ENCODE results near the gene ADCY1.

Gene ADCY1

GRCh38 chr7:45586542-45587520 is 12.7 kb downstream of the ADCY1 start:
- peaks cover 14% of the 10 kb centered on the region for H3K4me1 ChIP-seq (ENCODE audit: control insufficient read depth, insufficient read depth, low read length)
- H3K9me3 ChIP-seq (ENCODE audit: control insufficient read depth, insufficient read depth, low read length): no peaks in the 10 kb centered on the region
- H3K4me3 ChIP-seq (ENCODE audit: low read depth, low read length): no peak overlapping the region
- no peak overlapping the region for H3K9ac ChIP-seq (ENCODE audit: low read depth, low read length)
- no peaks in the 10 kb centered on the region for H3K27me3 ChIP-seq (ENCODE audit: control insufficient read depth, insufficient read depth, low read length)
- no peak overlapping the region for H3K27ac ChIP-seq (ENCODE audit: low read depth, low read length)
- H3K36me3 ChIP-seq (ENCODE audit: control insufficient read depth, insufficient read depth, low read length): no peaks in the 10 kb centered on the region

- Histone ChIP-seq H3K27ac (ENCODE audit: low read depth, low read length) (no peak overlapping the region), H3K9me3 (ENCODE audit: control insufficient read depth, insufficient read depth, low read length) (no peaks in the 10 kb centered on the region), H3K9ac (ENCODE audit: low read depth, low read length) (no peak overlapping the region), H3K4me3 (ENCODE audit: low read depth, low read length) (no peak overlapping the region), H3K36me3 (ENCODE audit: control insufficient read depth, insufficient read depth, low read length) (peaks cover 1% of the 10 kb centered on the region; the same call in 1 of the 2 replicates), H3K27me3 (ENCODE audit: control insufficient read depth, insufficient read depth, low read length) (no peaks in the 10 kb centered on the region), H3K4me1 (ENCODE audit: control insufficient read depth, insufficient read depth, low read length) (no peaks in the 10 kb centered on the region)
Measured at GRCh38 chr7:45588466-45588865, 14.3 kb downstream of the ADCY1 start.

- no peaks in the 10 kb centered on the region for H3K9me3 ChIP-seq (ENCODE audit: control insufficient read depth, insufficient read depth, low read length)
- peaks cover 7% of the 10 kb centered on the region; the same call in 1 of the 2 replicates for H3K36me3 ChIP-seq (ENCODE audit: control insufficient read depth, insufficient read depth, low read length)
- no peak overlapping the region for H3K27ac ChIP-seq (ENCODE audit: low read depth, low read length)
- H3K4me3 ChIP-seq (ENCODE audit: low read depth, low read length): no peak overlapping the region
- H3K27me3 ChIP-seq (ENCODE audit: control insufficient read depth, insufficient read depth, low read length): no peaks in the 10 kb centered on the region
- H3K4me1 ChIP-seq (ENCODE audit: control insufficient read depth, insufficient read depth, low read length): no peaks in the 10 kb centered on the region
- no peak overlapping the region for H3K9ac ChIP-seq (ENCODE audit: low read depth, low read length)
Measured at GRCh38 chr7:45589061-45589460, 14.9 kb downstream of the ADCY1 start.

GRCh38 chr7:45589915-45590678 is 15.9 kb downstream of the ADCY1 start:
- Histone ChIP-seq H3K27me3 (ENCODE audit: control insufficient read depth, insufficient read depth, low read length) (no peaks in the 10 kb centered on the region), H3K4me1 (ENCODE audit: control insufficient read depth, insufficient read depth, low read length) (no peaks in the 10 kb centered on the region), H3K4me3 (ENCODE audit: low read depth, low read length) (no peak overlapping the region), H3K36me3 (ENCODE audit: control insufficient read depth, insufficient read depth, low read length) (peaks cover 7% of the 10 kb centered on the region; the same call in 1 of the 2 replicates), H3K9ac (ENCODE audit: low read depth, low read length) (no peak overlapping the region), H3K27ac (ENCODE audit: low read depth, low read length) (no peak overlapping the region), H3K9me3 (ENCODE audit: control insufficient read depth, insufficient read depth, low read length) (no peaks in the 10 kb centered on the region)

GRCh38 chr7:45590679-45591057 is 16.5 kb downstream of the ADCY1 start:
- no peak overlapping the region for H3K4me3 ChIP-seq (ENCODE audit: low read depth, low read length)
- no peaks in the 10 kb centered on the region for H3K9me3 ChIP-seq (ENCODE audit: control insufficient read depth, insufficient read depth, low read length)
- H3K27ac ChIP-seq (ENCODE audit: low read depth, low read length): no peak overlapping the region

GRCh38 chr7:45591101-45591906 is 17.1 kb downstream of the ADCY1 start:
- peaks cover 7% of the 10 kb centered on the region; the same call in 1 of the 2 replicates for H3K36me3 ChIP-seq (ENCODE audit: control insufficient read depth, insufficient read depth, low read length)
- no peaks in the 10 kb centered on the region for H3K4me1 ChIP-seq (ENCODE audit: control insufficient read depth, insufficient read depth, low read length)
- H3K27ac ChIP-seq (ENCODE audit: low read depth, low read length): no peak overlapping the region
- no peak overlapping the region for H3K9ac ChIP-seq (ENCODE audit: low read depth, low read length)
- no peaks in the 10 kb centered on the region for H3K9me3 ChIP-seq (ENCODE audit: control insufficient read depth, insufficient read depth, low read length)
- no peak overlapping the region for H3K4me3 ChIP-seq (ENCODE audit: low read depth, low read length)
- H3K27me3 ChIP-seq (ENCODE audit: control insufficient read depth, insufficient read depth, low read length): no peaks in the 10 kb centered on the region

More at GRCh38 chr7:45590679-45591057, 16.5 kb downstream of the ADCY1 start:
- H3K27me3 ChIP-seq (ENCODE audit: control insufficient read depth, insufficient read depth, low read length): no peaks in the 10 kb centered on the region
- peaks cover 7% of the 10 kb centered on the region; the same call in 1 of the 2 replicates for H3K36me3 ChIP-seq (ENCODE audit: control insufficient read depth, insufficient read depth, low read length)
- H3K4me1 ChIP-seq (ENCODE audit: control insufficient read depth, insufficient read depth, low read length): no peaks in the 10 kb centered on the region
- H3K9ac ChIP-seq (ENCODE audit: low read depth, low read length): no peak overlapping the region

- H3K27ac ChIP-seq (ENCODE audit: low read depth, low read length): no peak overlapping the region
- no peak overlapping the region for H3K9ac ChIP-seq (ENCODE audit: low read depth, low read length)
- no peaks in the 10 kb centered on the region for H3K27me3 ChIP-seq (ENCODE audit: control insufficient read depth, insufficient read depth, low read length)
- H3K9me3 ChIP-seq (ENCODE audit: control insufficient read depth, insufficient read depth, low read length): no peaks in the 10 kb centered on the region
- peaks cover 7% of the 10 kb centered on the region; the same call in 1 of the 2 replicates for H3K36me3 ChIP-seq (ENCODE audit: control insufficient read depth, insufficient read depth, low read length)
- H3K4me1 ChIP-seq (ENCODE audit: control insufficient read depth, insufficient read depth, low read length): 0 out of 2 replicates have a peak, but pooled peaks cover 2% of the 10 kb centered on the region
- no peak overlapping the region for H3K4me3 ChIP-seq (ENCODE audit: low read depth, low read length)
Measured at GRCh38 chr7:45592230-45592991, 18.2 kb downstream of the ADCY1 start.

- Histone ChIP-seq H3K9ac (ENCODE audit: low read depth, low read length) (no peak overlapping the region), H3K27me3 (ENCODE audit: control insufficient read depth, insufficient read depth, low read length) (no peaks in the 10 kb centered on the region), H3K9me3 (ENCODE audit: control insufficient read depth, insufficient read depth, low read length) (no peaks in the 10 kb centered on the region), H3K4me1 (ENCODE audit: control insufficient read depth, insufficient read depth, low read length) (0 out of 2 replicates have a peak, but pooled peaks cover 3% of the 10 kb centered on the region), H3K27ac (ENCODE audit: low read depth, low read length) (no peak overlapping the region), H3K36me3 (ENCODE audit: control insufficient read depth, insufficient read depth, low read length) (peaks cover 7% of the 10 kb centered on the region; the same call in 1 of the 2 replicates), H3K4me3 (ENCODE audit: low read depth, low read length) (no peak overlapping the region)
Measured at GRCh38 chr7:45593121-45593541, 19.0 kb downstream of the ADCY1 start.

- H3K27ac ChIP-seq (ENCODE audit: low read depth, low read length): no peak overlapping the region
- H3K27me3 ChIP-seq (ENCODE audit: control insufficient read depth, insufficient read depth, low read length): no peaks in the 10 kb centered on the region
- no peaks in the 10 kb centered on the region for H3K9me3 ChIP-seq (ENCODE audit: control insufficient read depth, insufficient read depth, low read length)
- 0 out of 2 replicates have a peak, but pooled peaks cover 3% of the 10 kb centered on the region for H3K4me1 ChIP-seq (ENCODE audit: control insufficient read depth, insufficient read depth, low read length)
- no peak overlapping the region for H3K9ac ChIP-seq (ENCODE audit: low read depth, low read length)
- H3K4me3 ChIP-seq (ENCODE audit: low read depth, low read length): no peak overlapping the region
- H3K36me3 ChIP-seq (ENCODE audit: control insufficient read depth, insufficient read depth, low read length): peaks cover 7% of the 10 kb centered on the region; the same call in 1 of the 2 replicates
Measured at GRCh38 chr7:45593877-45594276, 19.7 kb downstream of the ADCY1 start.

Data from HUES48 (cell line).